SK-N-SH (cell line): ENCODE data around the gene ASZ1.

Experiments
- POLR2AphosphoS5 ChIP-seq: IDR thresholded peaks from 2 replicates; pipeline ENCODE4 v1.6.1; 2012; ENCODE audit warnings: low read depth, low read length
- REST ChIP-seq: IDR thresholded peaks from 2 replicates; pipeline ENCODE4 v1.6.1; 2012; ENCODE audit warnings: mild to moderate bottlenecking, low read depth, low read length, moderate library complexity
- SIN3A ChIP-seq: IDR thresholded peaks from 2 replicates; pipeline ENCODE4 v1.6.1; 2012; ENCODE audit warnings: low read depth, mild to moderate bottlenecking, low read length, moderate library complexity, borderline replicate concordance
- TAF1 ChIP-seq: IDR thresholded peaks from 2 replicates; pipeline ENCODE4 v1.6.1; 2012; ENCODE audit warnings: low read depth, mild to moderate bottlenecking, low read length, moderate library complexity, borderline replicate concordance
- TF ChIP-seq, protein P1 (sequence below): fragments of 200-600 bp; sonication (generic); IDR thresholded peaks from 2 replicates; pipeline ENCODE4 v1.6.1; 2017; ENCODE audit warnings: antibody characterized with exemption, mild to moderate bottlenecking, moderate library complexity

DNA sequence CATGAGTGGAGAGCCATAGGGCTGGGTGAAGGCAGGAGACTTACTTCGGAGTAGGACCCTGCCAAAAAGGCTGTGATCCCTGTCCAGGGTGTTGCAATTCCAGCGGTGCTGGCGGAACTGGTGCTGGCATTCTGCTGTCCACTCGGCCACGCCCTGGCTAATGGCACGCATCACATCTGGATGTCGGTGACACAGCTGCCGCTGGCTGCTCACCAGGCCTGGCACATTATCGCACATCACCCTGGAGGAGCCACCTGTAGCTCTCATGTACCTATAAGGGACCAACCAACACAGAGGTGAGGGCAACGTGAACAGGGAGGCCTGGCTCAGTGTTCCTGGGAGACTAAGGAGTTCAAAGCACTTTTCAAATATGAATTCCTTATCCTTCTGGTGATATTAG, 106.8 kb downstream of the ASZ1 start:
- TF ChIP-seq POLR2AphosphoS5 = no peak
- TF ChIP-seq, protein P1, sequence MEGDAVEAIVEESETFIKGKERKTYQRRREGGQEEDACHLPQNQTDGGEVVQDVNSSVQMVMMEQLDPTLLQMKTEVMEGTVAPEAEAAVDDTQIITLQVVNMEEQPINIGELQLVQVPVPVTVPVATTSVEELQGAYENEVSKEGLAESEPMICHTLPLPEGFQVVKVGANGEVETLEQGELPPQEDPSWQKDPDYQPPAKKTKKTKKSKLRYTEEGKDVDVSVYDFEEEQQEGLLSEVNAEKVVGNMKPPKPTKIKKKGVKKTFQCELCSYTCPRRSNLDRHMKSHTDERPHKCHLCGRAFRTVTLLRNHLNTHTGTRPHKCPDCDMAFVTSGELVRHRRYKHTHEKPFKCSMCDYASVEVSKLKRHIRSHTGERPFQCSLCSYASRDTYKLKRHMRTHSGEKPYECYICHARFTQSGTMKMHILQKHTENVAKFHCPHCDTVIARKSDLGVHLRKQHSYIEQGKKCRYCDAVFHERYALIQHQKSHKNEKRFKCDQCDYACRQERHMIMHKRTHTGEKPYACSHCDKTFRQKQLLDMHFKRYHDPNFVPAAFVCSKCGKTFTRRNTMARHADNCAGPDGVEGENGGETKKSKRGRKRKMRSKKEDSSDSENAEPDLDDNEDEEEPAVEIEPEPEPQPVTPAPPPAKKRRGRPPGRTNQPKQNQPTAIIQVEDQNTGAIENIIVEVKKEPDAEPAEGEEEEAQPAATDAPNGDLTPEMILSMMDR = no peak
- no peak for TF ChIP-seq TAF1
- no peak for TF ChIP-seq REST
- TF ChIP-seq SIN3A = no peak
